ENCODE data around the gene SUMO3.

SUMO3 gene

GRCh38 chr21:44828362-44829056, 10.6 kb upstream of the SUMO3 start:
- Histone ChIP-seq H3K27ac (no peak overlapping the region), H3K9me3 (replicated peaks in 1 of 11) (peaks cover 49 to 62% (median 54%) of the 10 kb centered on the region in 11 experiments), H3K4me3 (no peak overlapping the region), H3K4me1 (peaks cover 7 to 24% (median 21%) of the 10 kb centered on the region in 10 experiments), H3K4me2 (no peak overlapping the region), H3K9ac (no peak overlapping the region), H3K27me3 (no peaks in the 10 kb centered on the region), H3K36me3 (0 out of 22 replicates have a peak, but pooled peaks cover 0 to 8% (median 0%) of the 10 kb centered on the region in 11 experiments), H4K20me1 (no peaks in the 10 kb centered on the region)
- no peak for TF ChIP-seq Cebpa-rat (IDR thresholded peaks at IDR 0.05)

DNA sequence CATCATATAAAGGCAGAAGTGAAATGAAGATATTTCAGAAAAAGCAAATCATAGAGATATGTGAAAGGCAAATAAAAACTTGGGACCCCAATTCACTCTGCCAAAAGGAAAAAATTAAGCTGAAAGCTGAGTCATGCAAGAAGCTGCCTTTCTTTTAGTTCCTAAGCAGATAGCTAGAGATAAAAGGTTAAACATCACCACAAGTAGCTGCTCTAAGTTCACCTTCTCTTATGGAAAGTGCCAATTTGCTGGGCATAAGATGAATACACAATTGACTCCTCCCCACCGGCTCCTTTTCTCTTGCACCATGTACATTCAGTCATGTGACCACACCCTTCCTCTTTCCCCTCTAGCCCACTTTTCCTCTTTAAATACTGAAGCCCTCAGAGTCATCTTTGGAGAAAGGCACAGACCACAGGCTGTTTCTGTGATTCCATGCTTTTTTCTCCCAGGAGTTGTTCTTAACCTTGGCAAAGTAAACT, 5.4 kb upstream of the SUMO3 start:
- Histone ChIP-seq H3K4me3 (no peak overlapping the region; a peak in 1 of 20 replicates), H3K27ac (no peak overlapping the region), H3K9me3 (replicated peaks in 1 of 11) (peaks cover 60 to 88% (median 73%) of the 10 kb centered on the region in 11 experiments), H3K4me1 (peaks cover 9 to 15% (median 10%) of the 10 kb centered on the region in 10 experiments), H3K9ac (no peak overlapping the region), H4K20me1 (no peaks in the 10 kb centered on the region), H3K36me3 (0 out of 22 replicates have a peak, but pooled peaks cover 0 to 8% (median 0%) of the 10 kb centered on the region in 11 experiments), H3K27me3 (no peaks in the 10 kb centered on the region), H3K4me2 (no peak overlapping the region)
- no peak for TF ChIP-seq Cebpa-rat (IDR thresholded peaks at IDR 0.05)

GRCh38 chr21:44822484-44823178, 4.8 kb upstream of the SUMO3 start:
- Histone ChIP-seq H3K9ac (no peak overlapping the region), H3K9me3 (replicated peaks in 1 of 11) (peaks cover 54 to 82% (median 67%) of the 10 kb centered on the region in 11 experiments), H3K4me2 (no peak overlapping the region), H3K27ac (no peak overlapping the region), H4K20me1 (no peaks in the 10 kb centered on the region), H3K27me3 (no peaks in the 10 kb centered on the region), H3K4me3 (no peak overlapping the region; a peak in 1 of 20 replicates), H3K4me1 (peaks cover 9 to 15% (median 10%) of the 10 kb centered on the region in 10 experiments), H3K36me3 (0 out of 22 replicates have a peak, but pooled peaks cover 0 to 4% (median 0%) of the 10 kb centered on the region in 11 experiments)
- TF ChIP-seq Cebpa-rat (IDR thresholded peaks at IDR 0.05): no peak

GRCh38 chr21:44820851-44821250, 3.0 kb upstream of the SUMO3 start:
- H4K20me1 ChIP-seq: peaks cover 15 to 17% (median 17%) of the 10 kb centered on the region in 11 experiments
- 0 out of 22 replicates have a peak, but pooled peaks cover 0 to 3% (median 0%) of the 10 kb centered on the region in 11 experiments for H3K36me3 ChIP-seq
- no peak for TF ChIP-seq Cebpa-rat (IDR thresholded peaks at IDR 0.05)
- no peak overlapping the region for H3K4me3 ChIP-seq
- no peaks in the 10 kb centered on the region for H3K27me3 ChIP-seq
- peaks cover 17 to 32% (median 25%) of the 10 kb centered on the region in 10 experiments for H3K4me1 ChIP-seq
- no peak overlapping the region for H3K9ac ChIP-seq
- no peak overlapping the region for H3K27ac ChIP-seq
- H3K4me2 ChIP-seq: no peak overlapping the region
- H3K9me3 ChIP-seq (replicated peaks in 1 of 11): peaks cover 42 to 64% (median 50%) of the 10 kb centered on the region in 11 experiments

DNA sequence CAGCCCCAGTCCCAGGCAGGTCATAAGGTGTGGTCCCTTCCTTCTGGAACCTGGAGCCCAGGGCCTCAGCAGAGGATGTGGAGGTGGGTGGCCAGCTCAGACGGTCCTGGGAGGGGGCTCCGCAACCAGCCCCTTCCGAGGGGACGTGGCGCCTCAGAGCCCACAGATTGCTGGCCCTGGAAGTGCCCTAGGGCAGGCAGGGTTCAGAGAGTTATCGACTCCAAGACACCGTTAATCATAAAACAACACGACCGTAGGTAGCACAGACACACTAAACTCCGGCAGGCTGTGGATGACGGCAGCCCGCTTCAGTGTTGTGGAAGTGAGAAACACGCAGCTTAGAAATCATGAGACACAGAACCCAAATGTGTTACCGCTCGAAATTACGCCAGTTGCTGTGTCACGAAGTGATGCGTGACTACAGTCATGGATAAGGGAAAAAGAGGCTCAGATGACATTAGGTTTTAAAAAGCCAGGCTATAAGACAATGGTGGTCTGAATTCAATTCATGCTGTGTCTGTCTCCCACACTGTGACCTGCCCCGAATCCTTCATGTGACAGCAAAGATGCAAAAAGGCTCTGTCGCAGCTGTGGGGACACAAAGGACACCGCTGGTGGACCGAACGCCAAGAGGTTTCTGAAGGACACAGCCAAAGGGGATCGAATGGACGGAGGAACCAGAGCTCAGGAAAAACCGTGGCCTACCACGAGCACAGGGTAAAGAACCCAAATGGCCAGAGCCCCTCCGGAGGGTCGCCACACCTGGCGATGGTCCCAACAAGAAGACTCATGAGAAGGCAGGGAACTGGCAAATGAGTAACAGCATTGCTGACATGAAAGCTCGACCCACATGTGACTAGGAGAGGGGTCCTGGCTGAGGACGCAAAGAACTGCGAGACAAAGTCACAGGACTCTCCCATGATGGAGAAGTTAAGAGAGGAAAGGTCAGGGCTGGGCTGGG, 1.7 kb upstream of the SUMO3 start:
- Histone ChIP-seq H3K27ac (peak overlapping the region in 7 of 11 experiments; percentile 96 to 100 (median 98); a peak in 10 of 22 replicates), H3K9ac (peak overlapping the region in 8 of 11 experiments; percentile 95 to 99 (median 97); a peak in 9 of 22 replicates), H3K4me1 (peaks cover 30 to 45% (median 38%) of the 10 kb centered on the region in 10 experiments), H3K9me3 (replicated peaks in 1 of 11) (peaks cover 40 to 57% (median 48%) of the 10 kb centered on the region in 11 experiments), H3K36me3 (peaks cover 0 to 13% (median 0%) of the 10 kb centered on the region in 11 experiments; a peak in 7 of 22 replicates), H3K27me3 (no peaks in the 10 kb centered on the region), H3K4me3 (peak overlapping the region in 4 of 10 experiments; percentile 79 to 84 (median 83); a peak in 6 of 20 replicates), H3K4me2 (peak overlapping the region; percentile 88 to 99 (median 95)), H4K20me1 (peaks cover 28 to 30% (median 30%) of the 10 kb centered on the region in 11 experiments)
- TF ChIP-seq Cebpa-rat (IDR thresholded peaks at IDR 0.05): no peak

GRCh38 chr21:44818640-44819011, 764 bp upstream of the SUMO3 start:
- peak overlapping the region; percentile 95 to 100 (median 98) for H3K27ac ChIP-seq
- peaks cover 2 to 17% (median 5%) of the 10 kb centered on the region in 11 experiments; a peak in 18 of 22 replicates for H3K36me3 ChIP-seq
- no peak for TF ChIP-seq Cebpa-rat (IDR thresholded peaks at IDR 0.05)
- H3K4me3 ChIP-seq: peak overlapping the region; percentile 67 to 84 (median 80)
- H4K20me1 ChIP-seq: peaks cover 37 to 40% (median 39%) of the 10 kb centered on the region in 11 experiments
- H3K4me1 ChIP-seq: peaks cover 39 to 54% (median 47%) of the 10 kb centered on the region in 10 experiments
- H3K9ac ChIP-seq: peak overlapping the region; percentile 95 to 99 (median 97)
- H3K27me3 ChIP-seq: no peaks in the 10 kb centered on the region
- peaks cover 31 to 47% (median 39%) of the 10 kb centered on the region in 11 experiments for H3K9me3 ChIP-seq (replicated peaks in 1 of 11)
- H3K4me2 ChIP-seq: peak overlapping the region; percentile 88 to 99 (median 95)

DNA sequence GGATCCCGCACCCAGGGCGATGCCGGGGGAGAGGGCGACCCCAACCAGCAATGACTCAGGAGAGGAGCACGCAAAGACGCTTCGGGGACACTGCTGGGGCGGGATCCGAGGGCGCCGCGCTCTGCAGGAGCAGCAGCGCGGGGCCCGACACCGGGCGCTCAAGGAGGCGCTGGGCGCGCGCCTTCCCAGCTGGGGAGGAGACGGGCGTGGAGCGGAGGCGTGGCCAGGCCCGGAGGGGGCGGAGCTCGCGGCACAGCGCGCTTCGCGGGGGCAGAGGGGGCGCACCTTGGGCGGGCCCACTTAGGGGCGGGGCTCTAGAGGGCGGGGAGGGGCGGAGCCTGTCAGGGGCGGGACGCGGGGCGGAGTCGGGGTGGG, 369 bp downstream of the SUMO3 start:
- peaks cover 9 to 28% (median 15%) of the 10 kb centered on the region in 11 experiments; a peak in 18 of 22 replicates for H3K36me3 ChIP-seq
- H3K4me3 ChIP-seq: peak overlapping the region; percentile 67 to 84 (median 80)
- peak overlapping the region; percentile 95 to 100 (median 98) for H3K27ac ChIP-seq
- peak overlapping the region; percentile 88 to 99 (median 96) for H3K4me2 ChIP-seq
- peaks cover 20 to 36% (median 28%) of the 10 kb centered on the region in 11 experiments for H3K9me3 ChIP-seq (replicated peaks in 1 of 11)
- H3K9ac ChIP-seq: peak overlapping the region; percentile 95 to 99 (median 97)
- H3K27me3 ChIP-seq: no peaks in the 10 kb centered on the region
- peaks cover 51 to 60% (median 58%) of the 10 kb centered on the region in 10 experiments for H3K4me1 ChIP-seq
- peaks cover 49 to 51% (median 50%) of the 10 kb centered on the region in 11 experiments for H4K20me1 ChIP-seq
- TF ChIP-seq Cebpa-rat (IDR thresholded peaks at IDR 0.05): no peak

Measured in BLaER1 treated with 17β-estradiol and CSF1 and Interleukin-3, amounts not matched to agents 10 nM and 100 nM (cell line).